Pancreas (tissue), 10 donors: ENCODE data around the gene IGF2. TPM values are rescaled to one million over a fixed set of nuclear protein-coding genes. Genes with fewer than 3 reads are reported as not detected.

Source experiments
- ATAC-seq, 4 donors: fragments of 200-7000 bp; cut with Tn5 transposase; one replicate each; pipeline versions ENCODE4 v1.8.0 to v1.9.1; 2020; ENCODE audit warnings: mild to moderate bottlenecking in 4 of 4, moderate library complexity in 4 of 4
- DNase-seq, 6 donors: peaks; one replicate each; pipeline ENCODE4 v3.0.0-alpha.2; 2020
- FAIRE-seq: peaks from 2 replicates; lab custom pipeline; 2012; peaks lifted over from hg19 to GRCh38; lab: Jason Lieb, UNC
- H3K27ac ChIP-seq, 4 donors: fragments of 200-600 bp; sonication (generic); 1 replicate in 3 of 4; 2 replicates in 1 of 4; pipeline versions ENCODE4 v1.5.0 to v1.8.0; 2020
- H3K27me3 ChIP-seq, 4 donors: fragments of 200-600 bp; one replicate each; pipeline ENCODE4 v1.8.0; 2021
- H3K36me3 ChIP-seq, 3 donors: fragments of 200-600 bp; sonication (generic) in 1 of 3; one replicate each; pipeline versions ENCODE4 v1.5.0 to v1.8.0; 2020 to 2021
- H3K4me1 ChIP-seq, 3 donors: fragments of 200-600 bp; one replicate each; pipeline ENCODE4 v1.8.0; 2021
- H3K4me3 ChIP-seq, 4 donors: fragments of 200-600 bp; sonication (generic) in 2 of 4; one replicate each; pipeline versions ENCODE4 v1.5.0 to v1.8.0; 2020 to 2021
- H3K9me3 ChIP-seq, 4 donors: fragments of 200-600 bp; one replicate each; pipeline ENCODE4 v1.8.0; 2021
- CTCF ChIP-seq, 4 donors: fragments of 200-600 bp; sonication (generic) in 3 of 4; IDR thresholded peaks; one replicate each; pipeline versions ENCODE4 v1.5.0 to v1.8.0; 2021; ENCODE audit warnings: antibody characterized with exemption in 4 of 4
- WGBS, 2 donors: extraction: QIAGEN DNeasy Blood & Tissue Kit; methylation state at CpG; one replicate each; pipeline ENCODE4 v1.1.7; 2013; 5-methylcytosine and 5-hydroxymethylcytosine counted together
- intact Hi-C, 3 donors: fragments of 100-400 bp; cut with DNase I; formaldehyde crosslinking; loops; one replicate each; pipeline versions ENCODE4 v1.11.1 to v1.14.2; 2022
- polyA plus RNA-seq, 2 donors: library from polyadenylated mRNA; stranded (reverse); fragments of 200-250 nt; gene quantifications; one replicate each; pipeline ENCODE4 v1.2.3, GENCODE V29; 2013
- total RNA-seq, 6 donors: library from RNA; stranded (reverse); fragmentation: NEBNext Ultra II Directional in 4 of 6; extraction: Animal tissue kit (Norgen Biotek cat#: 25700) in 4 of 6; gene quantifications; one replicate each; pipeline versions ENCODE4 v1.2.1 to v1.2.4, GENCODE V29; 2021 to 2023
- donor health status: healthy with polysubstance abuse.
- donor health status: DM: no; HTN: no; CAD: no; lungs with moderate emphysema.
- donor health status: DM: no; HTN: no; CAD: no.
- donor health status: control.
- donor health status: control.
- donor health status: Bipolar disorder and iron deficiency.
- donor health status: DM: yes; HTN: yes; CAD: no.
- donor health status: DM: no; HTN: no; CAD: no.
- donor health status: DM: no; HTN: no; CAD: no.
- donor health status: DM: yes; HTN: yes; CAD: no.

Gene IGF2
- total and polyA plus RNA-seq, 8 donors = 6.0 to 99.9 (median 21.5) TPM

GRCh38 chr11:2156416-2157182, 17.4 kb upstream of the IGF2 start:
- ATAC-seq (peak; percentile 53 to 72 (median 57)), DNase-seq (peak in 5 of 6 donors; percentile 58 to 93 (median 87)), FAIRE-seq (no peak)
- Histone ChIP-seq H3K4me3 (no peak overlapping the region), H3K27me3 (no peaks in the 10 kb centered on the region), H3K9me3 (no peaks in the 10 kb centered on the region), H3K36me3 (no peaks in the 10 kb centered on the region), H3K4me1 (no peaks in the 10 kb centered on the region), H3K27ac (no peak overlapping the region)
- intact Hi-C loops = loop anchor here in 2 of 3 donors (5.0 to 10.0 kb wide), 3 partner anchors 464 to 504 kb away; no protein-coding TSS in a partner anchor
- WGBS, 2 donors = 17 to 18% methylated on average over 19 of the region's 19 CpGs
- peak; percentile 71 to 80 (median 75) for TF ChIP-seq CTCF (IDR thresholded peaks at IDR 0.05)

DNA sequence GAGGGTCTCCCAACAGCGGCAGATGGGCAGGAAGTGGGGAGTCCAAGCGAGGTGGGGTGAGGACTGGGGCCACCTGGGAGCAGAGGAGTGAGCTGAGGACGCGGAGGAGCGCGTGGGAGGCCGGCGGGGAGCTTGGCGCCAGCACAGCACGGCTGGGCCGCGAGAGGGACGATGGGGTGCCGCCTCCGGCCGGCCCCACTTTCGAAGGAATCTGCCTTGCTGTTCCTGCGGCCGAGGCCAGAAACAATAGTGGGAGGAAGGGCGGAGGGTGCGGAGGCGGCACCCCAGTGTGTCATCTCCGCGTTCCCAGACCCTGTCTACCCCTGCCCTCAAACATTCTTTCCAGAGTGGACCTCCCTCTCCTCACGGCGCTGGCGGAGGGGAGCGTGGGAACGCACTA, 16.3 kb upstream of the IGF2 start:
- DNase-seq (no peak), FAIRE-seq (no peak), ATAC-seq (no peak)
- H3K9me3 ChIP-seq = no peaks in the 10 kb centered on the region
- 76 to 80% methylated on average over 27 to 29 of the region's 29 CpGs for WGBS, 2 donors
- no peaks in the 10 kb centered on the region for H3K4me1 ChIP-seq
- no peaks in the 10 kb centered on the region for H3K27me3 ChIP-seq
- H3K27ac ChIP-seq = no peak overlapping the region
- no peak overlapping the region for H3K4me3 ChIP-seq
- intact Hi-C loops = loop anchor here in 2 of 3 donors (5.0 to 10.0 kb wide), 3 partner anchors 463 to 503 kb away; no protein-coding TSS in a partner anchor
- no peaks in the 10 kb centered on the region for H3K36me3 ChIP-seq
- TF ChIP-seq CTCF (IDR thresholded peaks at IDR 0.05) = no peak

- no peaks in the 10 kb centered on the region for H3K4me1 ChIP-seq
- TF ChIP-seq CTCF (IDR thresholded peaks at IDR 0.05) = no peak
- 67 to 72% methylated on average over 17 of the region's 17 CpGs for whole genome bisulfite sequencing, 2 donors
- no peaks in the 10 kb centered on the region for H3K27me3 ChIP-seq
- no peak for DNase-seq
- no peaks in the 10 kb centered on the region for H3K9me3 ChIP-seq
- H3K4me3 ChIP-seq = no peak overlapping the region
- no peak overlapping the region for H3K27ac ChIP-seq
- ATAC-seq = no peak
- FAIRE-seq = no peak
- no peaks in the 10 kb centered on the region for H3K36me3 ChIP-seq
- intact Hi-C loops = loop anchor here in 2 of 3 donors (5.0 to 10.0 kb wide), 4 partner anchors 273 to 503 kb away; no protein-coding TSS in a partner anchor
Observed at GRCh38 chr11:2154889-2155288, 15.7 kb upstream of the IGF2 start.

DNA sequence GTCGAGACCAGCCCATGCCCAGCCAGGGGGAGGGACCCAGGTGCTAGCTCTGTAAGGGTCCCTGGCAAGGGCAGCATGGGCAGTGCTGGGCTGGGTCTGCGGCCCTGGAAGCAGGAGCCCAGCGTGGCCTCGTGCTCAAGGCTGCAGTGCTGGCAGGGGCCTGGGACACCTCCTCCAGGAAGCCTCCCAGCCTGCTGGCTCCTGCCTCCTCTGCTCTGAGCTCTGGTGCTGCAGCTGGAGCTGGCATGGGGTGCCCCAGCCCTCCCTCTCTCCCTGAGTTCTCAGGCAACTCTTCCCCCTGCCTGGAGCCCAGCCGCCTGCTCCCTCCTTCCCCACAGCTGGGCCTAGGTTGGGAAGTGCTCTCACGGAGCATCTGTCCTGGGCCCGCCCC, 15.0 kb upstream of the IGF2 start:
- Histone ChIP-seq H3K27ac (no peak overlapping the region), H3K36me3 (no peaks in the 10 kb centered on the region), H3K27me3 (no peaks in the 10 kb centered on the region), H3K9me3 (no peaks in the 10 kb centered on the region), H3K4me3 (no peak overlapping the region), H3K4me1 (no peaks in the 10 kb centered on the region)
- intact Hi-C loops = loop anchor here in 2 of 3 donors (5.0 to 10.0 kb wide), 3 partner anchors 272 to 499 kb away; no protein-coding TSS in a partner anchor
- ATAC-seq (no peak), DNase-seq (no peak), FAIRE-seq (no peak)
- TF ChIP-seq CTCF (IDR thresholded peaks at IDR 0.05) = no peak
- 70 to 90% methylated on average over 7 of the region's 7 CpGs for WGBS, 2 donors
